GM13977 (cell line): ENCODE data around the gene GUCY2F.

ENCODE experiments used
- DNase-seq: peaks from one replicate; pipeline ENCODE4 v3.0.0; 2012; ENCODE audit warnings: low spot score
- in situ Hi-C: fragments of 300-500 bp; cut with MboI; formaldehyde crosslinking; loops from one replicate; pipeline ENCODE4 v1.12.0; 2022; ENCODE audit warnings: low sequenced_read_pairs, low pct_unique_long_range_greater_than_20kb, mixed read lengths, inconsistent platforms; ENCODE audit not compliant: unreplicated experiment
- TF ChIP-seq, protein P1 (sequence below): IDR thresholded peaks from 2 replicates; pipeline ENCODE4 v1.5.1; 2012; ENCODE audit warnings: mild to moderate bottlenecking, control low read depth; ENCODE audit not compliant: insufficient read depth; ENCODE audit errors: extremely low read depth, missing control alignments

Gene GUCY2F

GRCh38 chrX:109347632-109348031, 134.3 kb downstream of the GUCY2F start:
- no peak for DNase-seq
- TF ChIP-seq, protein P1, sequence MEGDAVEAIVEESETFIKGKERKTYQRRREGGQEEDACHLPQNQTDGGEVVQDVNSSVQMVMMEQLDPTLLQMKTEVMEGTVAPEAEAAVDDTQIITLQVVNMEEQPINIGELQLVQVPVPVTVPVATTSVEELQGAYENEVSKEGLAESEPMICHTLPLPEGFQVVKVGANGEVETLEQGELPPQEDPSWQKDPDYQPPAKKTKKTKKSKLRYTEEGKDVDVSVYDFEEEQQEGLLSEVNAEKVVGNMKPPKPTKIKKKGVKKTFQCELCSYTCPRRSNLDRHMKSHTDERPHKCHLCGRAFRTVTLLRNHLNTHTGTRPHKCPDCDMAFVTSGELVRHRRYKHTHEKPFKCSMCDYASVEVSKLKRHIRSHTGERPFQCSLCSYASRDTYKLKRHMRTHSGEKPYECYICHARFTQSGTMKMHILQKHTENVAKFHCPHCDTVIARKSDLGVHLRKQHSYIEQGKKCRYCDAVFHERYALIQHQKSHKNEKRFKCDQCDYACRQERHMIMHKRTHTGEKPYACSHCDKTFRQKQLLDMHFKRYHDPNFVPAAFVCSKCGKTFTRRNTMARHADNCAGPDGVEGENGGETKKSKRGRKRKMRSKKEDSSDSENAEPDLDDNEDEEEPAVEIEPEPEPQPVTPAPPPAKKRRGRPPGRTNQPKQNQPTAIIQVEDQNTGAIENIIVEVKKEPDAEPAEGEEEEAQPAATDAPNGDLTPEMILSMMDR, result no peak
- in situ Hi-C loops, result no loop called here

DNA sequence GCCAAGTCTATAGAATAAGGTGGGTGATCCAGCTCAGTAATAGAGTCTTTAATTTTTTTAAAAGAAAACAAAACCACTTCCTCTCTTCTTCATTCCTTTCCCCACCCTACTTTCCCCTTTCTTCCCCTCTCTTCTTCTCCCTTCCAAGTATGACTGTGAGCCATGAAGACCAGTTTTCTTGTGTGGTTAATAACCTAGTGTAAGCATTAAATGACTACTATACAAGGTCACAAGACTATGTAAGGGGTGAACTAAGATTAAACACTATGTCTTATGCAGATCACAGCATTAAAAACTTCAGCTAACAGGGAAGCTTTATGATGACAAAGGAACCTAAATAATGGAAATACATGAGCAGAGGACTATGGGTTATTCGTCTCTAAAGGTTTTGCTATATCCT, 135.4 kb downstream of the GUCY2F start:
- in situ Hi-C loops, result no loop called here
- DNase-seq, result no peak
- TF ChIP-seq, protein P1, result no peak

DNA sequence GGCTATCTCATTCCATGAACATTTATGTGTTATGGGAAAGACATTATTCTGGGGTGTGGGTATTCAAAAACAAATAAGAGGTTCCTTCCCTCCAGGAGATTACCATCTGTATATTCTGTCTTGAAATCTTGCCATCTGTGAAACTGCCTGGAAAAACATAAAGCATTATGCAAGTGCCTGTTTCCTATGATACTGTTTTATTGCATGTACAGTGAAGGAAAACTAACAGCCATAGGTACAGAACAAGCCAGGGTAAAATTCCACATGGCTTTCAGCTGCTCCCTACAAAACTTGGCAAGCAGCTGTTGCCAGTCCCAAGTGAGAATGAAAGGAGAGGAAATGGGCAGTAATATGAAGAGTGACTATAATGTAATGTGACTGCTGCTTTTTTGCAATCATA, 136.0 kb downstream of the GUCY2F start:
- TF ChIP-seq, protein P1, result no peak
- in situ Hi-C loops, result no loop called here
- DNase-seq, result no peak

DNA sequence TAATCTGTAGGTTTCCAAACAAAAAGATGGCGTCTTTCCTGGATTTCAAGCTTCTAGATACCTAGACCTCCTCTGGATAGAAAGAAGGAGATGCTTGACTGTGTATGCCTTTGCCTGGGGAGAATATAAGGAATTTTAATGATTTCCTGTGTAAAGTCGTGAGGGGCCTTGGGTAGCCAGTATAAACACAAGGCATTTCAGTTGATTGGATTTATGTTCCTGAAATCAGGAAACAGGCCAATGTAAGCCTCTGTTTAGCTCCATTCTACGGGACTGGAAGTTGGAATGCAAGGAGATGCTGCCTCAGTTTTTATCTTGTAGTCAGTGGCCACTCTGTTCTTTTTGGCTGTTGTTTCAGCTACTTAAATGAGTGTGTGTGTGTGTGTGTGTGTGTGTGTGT, 137.2 kb downstream of the GUCY2F start:
- in situ Hi-C loops, result no loop called here
- TF ChIP-seq, protein P1, result no peak
- no peak for DNase-seq

- in situ Hi-C loops, result no loop called here
- no peak for DNase-seq
- TF ChIP-seq, protein P1, result no peak
These were observed 137.8 kb downstream of the GUCY2F start for GRCh38 chrX:109344101-109344500.

DNA sequence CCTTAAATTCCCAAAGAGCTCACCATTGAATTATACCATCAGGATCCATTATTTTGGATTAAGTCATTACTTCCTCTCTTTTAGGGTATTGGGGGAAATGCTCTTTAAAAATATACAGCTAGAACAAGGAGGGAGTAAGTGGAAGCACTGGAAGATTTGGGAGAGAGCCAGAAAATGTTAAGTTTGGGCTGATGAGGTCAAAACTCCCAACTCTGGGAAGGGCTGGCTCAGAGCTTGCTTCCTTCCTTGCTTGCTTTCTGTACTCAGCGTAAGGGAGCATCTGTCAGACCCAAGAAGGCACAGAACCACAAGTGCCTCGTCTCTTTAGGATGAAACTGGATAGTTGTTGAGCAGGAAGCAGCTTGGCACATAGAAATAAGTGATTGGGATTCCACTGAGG, 138.2 kb downstream of the GUCY2F start:
- DNase-seq, result no peak
- TF ChIP-seq, protein P1, result no peak
- in situ Hi-C loops, result no loop called here

- in situ Hi-C loops, result no loop called here
- TF ChIP-seq, protein P1, result no peak
- no peak for DNase-seq
These were observed 145.7 kb downstream of the GUCY2F start for GRCh38 chrX:109336141-109336540.
